MG63 (cell line): ENCODE measurements around the gene KSR1. TPM values are rescaled to one million over a fixed set of nuclear protein-coding genes. Genes with fewer than 3 reads are reported as not detected.

Experiments used
- DNase-seq: peaks from one replicate; pipeline ENCODE4 v3.0.0-alpha.2; 2020
- H3K27me3 ChIP-seq: fragments of 250-450 bp; sonication (Bioruptor Pico); 2 replicates; pipeline ENCODE4 v1.5.1; 2020; ENCODE audit warnings: mild to moderate bottlenecking, moderate library complexity
- H3K36me3 ChIP-seq: fragments of 250-450 bp; sonication (Bioruptor Pico); 2 replicates; pipeline ENCODE4 v1.5.1; 2020; ENCODE audit warnings: mild to moderate bottlenecking, moderate library complexity
- H3K4me3 ChIP-seq: fragments of 250-450 bp; sonication (Bioruptor Pico); 2 replicates; pipeline ENCODE4 v1.5.1; 2020; ENCODE audit warnings: mild to moderate bottlenecking, moderate library complexity
- H3K9me3 ChIP-seq: fragments of 250-450 bp; sonication (Bioruptor Pico); 2 replicates; pipeline ENCODE4 v1.5.1; 2020; ENCODE audit warnings: mild to moderate bottlenecking, moderate library complexity
- total RNA-seq: library from RNA; depleted of rRNA; stranded (reverse); fragments of >200 nt; shearing (Covaris generic); gene quantifications from 2 replicates; pipeline ENCODE4 v1.2.3, GENCODE V29; 2014; ENCODE audit warnings: low replicate concordance

The KSR1 gene
- total RNA-seq, 1 experiment from 2014 or later: 7.6 TPM

DNA sequence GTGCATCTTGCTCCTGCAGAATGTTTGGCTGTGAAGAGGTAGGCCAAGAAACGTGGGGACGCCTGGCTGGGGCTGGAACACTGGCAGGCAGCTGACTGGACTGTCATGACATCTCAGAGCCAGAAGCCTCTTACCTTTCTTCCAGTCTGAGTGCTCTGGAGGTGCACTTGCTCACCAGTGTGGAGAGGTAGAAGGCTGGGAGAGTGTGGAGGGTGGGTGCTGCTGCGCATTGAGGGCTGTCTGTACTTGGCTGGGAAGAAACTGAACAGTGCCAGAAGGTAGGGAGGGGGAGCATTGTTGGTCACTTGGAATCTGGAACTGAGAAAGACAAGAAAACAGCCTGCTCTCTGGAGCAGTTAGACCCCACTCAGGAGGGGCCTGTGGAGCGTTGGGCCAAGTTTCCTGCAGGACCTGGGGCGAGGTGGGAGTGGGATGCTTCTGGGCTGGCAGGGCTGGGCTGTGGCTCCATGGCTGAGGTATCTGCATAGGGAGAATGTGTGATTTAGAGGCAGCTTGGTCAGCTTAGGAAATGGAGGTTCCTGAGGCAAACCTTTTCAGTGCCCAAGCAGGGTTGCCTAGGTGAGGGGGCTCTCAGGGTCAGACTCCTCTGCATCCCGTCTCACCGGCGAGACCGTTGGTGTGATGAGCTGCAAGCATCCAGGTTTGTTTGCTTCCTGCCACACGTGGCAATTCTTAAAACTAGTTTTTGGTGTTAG, 55.1 kb downstream of the KSR1 start:
- no peaks in the 10 kb centered on the region for H3K36me3 ChIP-seq
- DNase-seq: no peak
- H3K4me3 ChIP-seq: no peak overlapping the region
- no peaks in the 10 kb centered on the region for H3K27me3 ChIP-seq
- no peaks in the 10 kb centered on the region for H3K9me3 ChIP-seq

DNA sequence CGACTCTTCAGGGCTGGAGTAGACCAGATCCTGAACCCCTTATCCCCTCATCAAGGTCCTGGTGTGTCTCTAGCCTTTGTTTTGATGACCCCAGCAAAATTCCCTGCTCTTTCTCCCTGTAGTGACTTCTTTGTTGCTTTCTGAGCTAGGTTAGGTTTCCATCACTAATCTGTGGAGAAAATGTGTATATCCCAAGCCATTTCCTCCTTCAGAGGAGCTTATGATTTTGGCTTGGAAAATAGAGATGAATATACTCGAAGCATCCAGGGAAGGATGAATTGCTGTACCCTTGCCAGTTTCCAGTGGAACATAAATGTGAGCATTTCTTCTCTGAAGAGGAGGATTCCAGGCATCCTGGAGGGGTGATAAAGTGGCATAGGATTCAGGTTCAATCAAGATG, 55.8 kb downstream of the KSR1 start:
- Histone ChIP-seq H3K9me3 (no peaks in the 10 kb centered on the region), H3K36me3 (no peaks in the 10 kb centered on the region), H3K27me3 (no peaks in the 10 kb centered on the region), H3K4me3 (no peak overlapping the region)
- DNase-seq: no peak

- no peak for DNase-seq
- H3K4me3 ChIP-seq: no peak overlapping the region
- no peaks in the 10 kb centered on the region; the same call in 1 of the 2 replicates for H3K36me3 ChIP-seq
- H3K27me3 ChIP-seq: no peaks in the 10 kb centered on the region
- H3K9me3 ChIP-seq: no peaks in the 10 kb centered on the region
Measured at GRCh38 chr17:27512511-27513346, 56.5 kb downstream of the KSR1 start.

- Histone ChIP-seq H3K4me3 (no peak overlapping the region), H3K27me3 (no peaks in the 10 kb centered on the region), H3K9me3 (no peaks in the 10 kb centered on the region), H3K36me3 (no peaks in the 10 kb centered on the region; the same call in 1 of the 2 replicates)
- no peak for DNase-seq
Measured at GRCh38 chr17:27513849-27514248, 57.6 kb downstream of the KSR1 start.

DNA sequence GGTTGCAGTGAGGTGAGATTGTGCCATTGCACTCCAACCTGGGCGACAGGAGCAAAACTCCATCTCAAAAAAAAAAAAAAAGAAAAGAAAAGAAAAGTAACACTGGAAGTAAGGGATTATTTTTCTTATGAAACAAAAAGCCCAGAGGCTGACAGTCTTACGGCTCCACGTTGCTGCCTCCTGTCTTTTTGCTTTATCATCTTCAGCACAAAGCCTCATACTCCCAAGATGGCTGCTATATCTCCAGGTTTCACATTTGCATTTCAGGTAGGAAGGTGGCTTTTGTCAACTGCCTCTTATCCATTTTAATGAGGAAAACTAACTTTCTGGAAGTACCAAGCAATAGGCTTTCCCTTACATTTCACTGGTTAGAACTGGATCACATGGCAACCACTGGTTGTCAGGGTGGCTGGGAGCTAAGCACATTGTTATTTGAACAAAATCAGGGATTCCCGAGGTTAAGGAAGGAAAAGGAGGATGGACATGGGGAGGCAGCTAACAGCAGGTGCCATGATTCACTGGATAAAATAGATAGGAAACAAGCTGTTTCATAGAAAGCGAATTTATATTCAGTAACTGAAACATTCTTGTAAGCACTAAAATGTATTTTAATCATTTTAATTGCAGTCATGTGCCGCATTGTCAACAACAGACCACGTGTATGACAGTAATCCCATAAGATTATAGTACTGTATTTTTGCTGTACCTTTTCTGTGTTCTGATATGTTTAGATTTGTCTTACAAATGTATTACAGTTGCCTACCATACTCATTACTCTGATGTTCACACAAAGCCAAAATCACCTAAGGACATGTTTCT, 58.6 kb downstream of the KSR1 start:
- Histone ChIP-seq H3K27me3 (no peaks in the 10 kb centered on the region), H3K9me3 (no peaks in the 10 kb centered on the region), H3K36me3 (no peaks in the 10 kb centered on the region; the same call in 1 of the 2 replicates), H3K4me3 (no peak overlapping the region)
- DNase-seq: no peak

DNA sequence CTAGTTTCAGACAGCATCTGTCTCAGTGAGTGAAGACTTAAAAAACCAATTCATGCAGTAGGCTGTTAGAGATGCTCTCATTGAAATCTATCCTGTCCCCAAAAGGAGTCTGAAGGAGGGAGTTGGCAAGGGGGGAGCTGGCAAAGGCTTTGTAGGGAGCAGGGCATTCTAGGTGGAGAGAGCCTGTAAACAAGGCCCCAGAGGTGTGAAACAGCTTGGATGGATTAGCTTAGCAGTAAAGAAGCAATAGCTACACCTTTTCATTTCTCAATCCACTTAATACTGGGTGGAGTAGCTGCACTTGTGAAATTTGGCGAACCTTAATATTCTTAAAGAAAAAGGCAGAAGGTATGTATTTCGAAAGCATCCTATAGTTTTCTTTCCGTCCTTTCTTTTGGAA, 61.8 kb downstream of the KSR1 start:
- H3K27me3 ChIP-seq: no peaks in the 10 kb centered on the region
- H3K36me3 ChIP-seq: no peaks in the 10 kb centered on the region; the same call in 1 of the 2 replicates
- H3K9me3 ChIP-seq: no peaks in the 10 kb centered on the region
- no peak for DNase-seq
- H3K4me3 ChIP-seq: no peak overlapping the region

- Histone ChIP-seq H3K27me3 (no peaks in the 10 kb centered on the region), H3K9me3 (no peaks in the 10 kb centered on the region), H3K36me3 (no peaks in the 10 kb centered on the region; the same call in 1 of the 2 replicates), H3K4me3 (no peak overlapping the region)
- DNase-seq: no peak
Measured at GRCh38 chr17:27518545-27519521, 62.6 kb downstream of the KSR1 start.

- Histone ChIP-seq H3K27me3 (no peaks in the 10 kb centered on the region), H3K36me3 (no peaks in the 10 kb centered on the region; the same call in 1 of the 2 replicates), H3K4me3 (no peak overlapping the region), H3K9me3 (no peaks in the 10 kb centered on the region)
- no peak for DNase-seq
Measured at GRCh38 chr17:27519550-27519949, 63.3 kb downstream of the KSR1 start.

DNA sequence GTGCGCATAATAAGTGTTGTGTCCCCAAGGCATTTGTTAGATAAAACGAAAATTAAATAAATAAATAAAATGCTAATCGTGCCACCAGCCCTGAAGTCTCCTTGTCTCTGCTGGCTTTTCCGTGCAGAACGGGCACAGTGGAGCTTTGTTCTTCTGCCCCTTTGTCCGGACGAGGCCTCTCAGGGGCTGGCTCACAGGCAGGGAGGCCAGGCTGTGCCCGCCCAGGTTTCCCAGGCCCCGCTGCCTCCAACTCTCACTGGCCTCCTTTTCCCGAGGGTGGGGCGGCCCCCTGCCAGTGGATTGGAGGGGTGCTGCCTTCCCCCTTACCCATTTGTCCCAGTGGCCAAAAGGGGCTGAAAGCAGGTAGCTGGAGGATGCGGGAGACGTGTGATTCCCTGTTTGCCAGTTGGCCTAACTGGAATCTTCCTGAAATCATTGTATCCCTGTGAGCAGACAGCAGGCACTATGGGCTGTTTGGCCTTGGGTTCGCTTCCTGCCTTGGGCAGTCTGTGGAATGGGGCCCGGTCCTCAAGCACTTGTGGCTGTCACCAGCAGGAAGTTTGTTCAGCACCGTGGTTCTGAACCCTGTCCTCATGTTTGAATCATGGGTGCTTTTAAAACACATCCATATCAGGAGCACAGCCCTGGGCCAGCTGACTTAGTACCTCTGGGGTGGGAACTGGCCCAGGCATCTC, 64.4 kb downstream of the KSR1 start:
- Histone ChIP-seq H3K4me3 (no peak overlapping the region), H3K36me3 (no peaks in the 10 kb centered on the region; the same call in 1 of the 2 replicates), H3K9me3 (no peaks in the 10 kb centered on the region), H3K27me3 (no peaks in the 10 kb centered on the region)
- DNase-seq: no peak

- Histone ChIP-seq H3K4me3 (no peak overlapping the region), H3K27me3 (no peaks in the 10 kb centered on the region), H3K36me3 (no peaks in the 10 kb centered on the region; the same call in 1 of the 2 replicates), H3K9me3 (no peaks in the 10 kb centered on the region)
- no peak for DNase-seq
Measured at GRCh38 chr17:27521281-27522027, 65.2 kb downstream of the KSR1 start.

GRCh38 chr17:27522028-27522635, 65.9 kb downstream of the KSR1 start:
- no peaks in the 10 kb centered on the region for H3K27me3 ChIP-seq
- DNase-seq: no peak
- H3K36me3 ChIP-seq: no peaks in the 10 kb centered on the region; the same call in 1 of the 2 replicates
- H3K4me3 ChIP-seq: no peak overlapping the region
- no peaks in the 10 kb centered on the region for H3K9me3 ChIP-seq

DNA sequence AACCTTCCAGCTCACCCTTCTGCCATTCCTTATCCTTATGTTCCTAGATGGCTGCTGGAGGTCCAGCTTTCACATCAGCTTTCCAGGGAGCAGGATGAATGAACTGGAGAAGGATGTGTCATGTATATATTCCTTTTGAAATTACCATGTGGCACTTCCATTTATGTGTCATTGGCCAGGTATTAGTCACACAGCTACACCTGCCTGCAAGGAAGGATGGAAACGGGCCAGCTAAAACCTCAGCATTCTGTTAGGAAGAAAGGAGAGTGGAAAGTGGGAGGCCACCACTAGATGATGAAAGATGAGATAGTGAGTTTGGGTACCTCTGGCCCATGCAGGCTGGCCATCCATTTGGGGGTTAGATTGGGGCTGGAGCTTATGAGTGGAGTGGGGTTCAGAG, 67.5 kb downstream of the KSR1 start:
- Histone ChIP-seq H3K36me3 (no peaks in the 10 kb centered on the region), H3K27me3 (no peaks in the 10 kb centered on the region)

DNA sequence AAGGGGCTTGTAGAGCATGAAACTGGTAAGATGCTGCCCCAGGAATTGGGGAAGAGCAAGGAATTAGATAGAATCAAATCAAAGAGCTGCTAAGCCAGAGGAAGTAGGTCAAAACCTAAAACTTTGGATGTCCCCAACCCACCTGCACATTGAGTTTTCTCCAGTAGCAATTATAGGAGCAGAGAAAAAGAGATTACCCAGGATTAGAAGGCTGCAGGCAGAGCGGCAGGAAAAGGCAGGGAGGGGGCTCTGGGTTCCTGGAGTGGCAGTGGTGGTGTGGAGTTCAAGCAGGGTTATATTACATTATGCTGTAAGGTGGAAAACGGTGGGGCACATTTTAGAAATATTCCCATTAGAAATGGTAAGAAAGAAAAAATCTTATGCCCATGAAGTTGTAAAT, 68.3 kb downstream of the KSR1 start:
- Histone ChIP-seq H3K36me3 (no peaks in the 10 kb centered on the region), H3K9me3 (no peaks in the 10 kb centered on the region), H3K27me3 (no peaks in the 10 kb centered on the region), H3K4me3 (no peak overlapping the region)
- no peak for DNase-seq

More for the DNA sequence above, 67.5 kb downstream of the KSR1 start:
- Histone ChIP-seq H3K9me3 (no peaks in the 10 kb centered on the region), H3K4me3 (no peak overlapping the region)
- no peak for DNase-seq

- DNase-seq: no peak
- no peak overlapping the region for H3K4me3 ChIP-seq
Measured at GRCh38 chr17:27525316-27525715, 69.1 kb downstream of the KSR1 start.

More at GRCh38 chr17:27525316-27525715, 69.1 kb downstream of the KSR1 start:
- Histone ChIP-seq H3K27me3 (no peaks in the 10 kb centered on the region), H3K36me3 (no peaks in the 10 kb centered on the region), H3K9me3 (no peaks in the 10 kb centered on the region)
